A673 (cell line): Measurements from ENCODE around the gene SLC41A3.
"Not testable (repeated sequence)": the region's sequence is repeated elsewhere in the genome, so short reads cannot be mapped to it uniquely, and the experiment has no call there.

ENCODE experiments used
- EZH2 ChIP-seq: fragments of 200-600 bp; sonication (generic); IDR thresholded peaks from 2 replicates; pipeline ENCODE4 v1.6.1; 2017; ENCODE audit warnings: borderline replicate concordance, low read depth, mild to moderate bottlenecking, mixed read lengths, antibody characterized with exemption, low read length; ENCODE audit not compliant: poor library complexity, severe bottlenecking
- TF ChIP-seq, protein P1 (sequence below): fragments of 300-800, 200-600 bp; sonication (generic); conservative IDR thresholded peaks from 2 replicates; pipeline ENCODE4 v1.5.1; 2017; ENCODE audit warnings: low read depth, mild to moderate bottlenecking, antibody characterized with exemption, low read length, moderate library complexity, mixed read lengths

DNA sequence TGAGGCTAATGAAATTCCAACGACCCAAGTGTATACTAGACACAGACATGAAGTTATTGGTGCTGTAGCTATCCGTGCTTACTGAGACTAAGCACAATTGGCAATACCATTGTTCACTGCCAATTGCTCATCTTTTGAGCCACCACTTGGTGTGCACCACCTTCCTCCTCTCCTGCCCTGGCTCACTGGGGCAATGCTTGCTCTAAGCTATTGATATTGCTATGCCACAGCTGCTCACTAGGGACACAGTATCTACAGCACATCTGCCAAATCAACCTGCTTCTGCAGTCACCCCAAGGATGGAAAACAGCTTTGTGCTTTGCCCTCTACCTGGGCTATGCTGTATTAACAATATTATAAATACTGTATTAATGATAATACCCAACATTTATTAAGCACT is 99.0 kb downstream of the SLC41A3 start:
- TF ChIP-seq, protein P1, sequence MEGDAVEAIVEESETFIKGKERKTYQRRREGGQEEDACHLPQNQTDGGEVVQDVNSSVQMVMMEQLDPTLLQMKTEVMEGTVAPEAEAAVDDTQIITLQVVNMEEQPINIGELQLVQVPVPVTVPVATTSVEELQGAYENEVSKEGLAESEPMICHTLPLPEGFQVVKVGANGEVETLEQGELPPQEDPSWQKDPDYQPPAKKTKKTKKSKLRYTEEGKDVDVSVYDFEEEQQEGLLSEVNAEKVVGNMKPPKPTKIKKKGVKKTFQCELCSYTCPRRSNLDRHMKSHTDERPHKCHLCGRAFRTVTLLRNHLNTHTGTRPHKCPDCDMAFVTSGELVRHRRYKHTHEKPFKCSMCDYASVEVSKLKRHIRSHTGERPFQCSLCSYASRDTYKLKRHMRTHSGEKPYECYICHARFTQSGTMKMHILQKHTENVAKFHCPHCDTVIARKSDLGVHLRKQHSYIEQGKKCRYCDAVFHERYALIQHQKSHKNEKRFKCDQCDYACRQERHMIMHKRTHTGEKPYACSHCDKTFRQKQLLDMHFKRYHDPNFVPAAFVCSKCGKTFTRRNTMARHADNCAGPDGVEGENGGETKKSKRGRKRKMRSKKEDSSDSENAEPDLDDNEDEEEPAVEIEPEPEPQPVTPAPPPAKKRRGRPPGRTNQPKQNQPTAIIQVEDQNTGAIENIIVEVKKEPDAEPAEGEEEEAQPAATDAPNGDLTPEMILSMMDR, result not testable (repeated sequence)
- TF ChIP-seq EZH2, result not testable (repeated sequence)
